T-helper 2 cell treated with Interferon-gamma antibody and Interleukin-4, amounts not matched to agents 5 μg/mL and 100 μg/mL, for 36 hours (primary cell): Measurements from ENCODE around the gene HMSD.
A peak's percentile ranks its signal among the peaks of the same experiment; 100 is the strongest.
"Not testable (repeated sequence)": the region's sequence is repeated elsewhere in the genome, so short reads cannot be mapped to it uniquely, and the experiment has no call there.

ENCODE experiments used
- DNase-seq: peaks from one replicate; pipeline ENCODE4 v3.0.0; 2021; ENCODE audit warnings: low spot score
- H3K27ac Mint-ChIP-seq: one replicate; pipeline ENCODE4 v1.8.0; 2021; ENCODE audit warnings: mild to moderate bottlenecking, mixed read lengths
- H3K27me3 Mint-ChIP-seq: one replicate; pipeline ENCODE4 v1.8.0; 2021; ENCODE audit warnings: low read depth, mixed read lengths
- H3K36me3 Mint-ChIP-seq: one replicate; pipeline ENCODE4 v1.8.0; 2021; ENCODE audit warnings: low read depth, mixed read lengths
- H3K4me1 Mint-ChIP-seq: one replicate; pipeline ENCODE4 v1.8.0; 2021; ENCODE audit warnings: low read depth, mixed read lengths
- H3K4me3 Mint-ChIP-seq: one replicate; pipeline ENCODE4 v1.8.0; 2022; ENCODE audit warnings: mild to moderate bottlenecking, moderate library complexity, mixed read lengths
- H3K9me3 Mint-ChIP-seq: one replicate; pipeline ENCODE4 v1.8.0; 2021; ENCODE audit warnings: mixed read lengths

HMSD gene, protein sequence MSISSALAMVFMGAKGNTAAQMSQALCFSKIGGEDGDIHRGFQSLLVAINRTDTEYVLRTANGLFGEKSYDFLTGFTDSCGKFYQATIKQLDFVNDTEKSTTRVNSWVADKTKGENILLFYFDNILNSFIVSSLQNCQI

DNA sequence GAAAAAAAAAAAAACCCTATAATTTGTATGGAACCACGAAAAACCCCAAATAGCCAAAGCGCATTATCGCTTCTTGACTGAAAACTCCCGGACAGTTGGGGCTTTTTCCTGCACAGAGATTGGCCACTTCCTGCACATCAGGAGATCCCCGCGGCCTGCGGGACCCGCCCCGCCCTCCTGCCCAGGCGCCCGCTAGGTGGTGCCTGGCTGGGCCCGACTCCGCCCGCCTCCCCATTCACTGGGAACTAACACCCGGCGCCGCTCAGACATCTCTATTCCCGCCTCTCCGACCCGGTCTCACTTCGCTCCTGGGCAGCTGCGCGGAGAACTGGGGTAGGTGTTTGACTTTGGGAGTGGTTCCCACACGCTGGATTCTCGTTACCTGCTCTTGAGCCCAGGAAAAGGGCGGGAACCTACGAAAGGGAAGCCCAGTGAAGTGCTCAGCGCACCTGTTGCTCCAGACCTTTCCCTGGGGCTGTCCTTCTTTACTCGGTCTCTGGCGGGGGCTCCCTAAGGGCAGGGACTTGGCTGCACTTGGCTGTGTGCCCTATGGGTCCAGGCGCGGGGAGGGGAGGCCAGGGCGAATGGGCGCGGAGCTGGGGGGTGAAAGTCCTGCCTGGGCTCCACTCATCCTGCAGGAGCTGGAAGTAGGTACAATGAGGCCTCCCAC lies at the start of gene HMSD:
TSS of gene HMSD (plus strand) at position 234 of the 670 bp plus-strand sequence. CDS start 4,155 bp downstream, outside the sequence.
- Mint-ChIP-seq H3K4me1 (peaks cover 23% of the 10 kb centered on the region), H3K4me3 (peak within 1 kb of the TSS; percentile 62), H3K27me3 (peaks cover 15% of the 10 kb centered on the region), H3K27ac (no peak within 1 kb of the TSS), H3K36me3 (no peaks in the 10 kb centered on the region), H3K9me3 (no peaks in the 10 kb centered on the region)
- DNase-seq = peak; percentile 80

DNA sequence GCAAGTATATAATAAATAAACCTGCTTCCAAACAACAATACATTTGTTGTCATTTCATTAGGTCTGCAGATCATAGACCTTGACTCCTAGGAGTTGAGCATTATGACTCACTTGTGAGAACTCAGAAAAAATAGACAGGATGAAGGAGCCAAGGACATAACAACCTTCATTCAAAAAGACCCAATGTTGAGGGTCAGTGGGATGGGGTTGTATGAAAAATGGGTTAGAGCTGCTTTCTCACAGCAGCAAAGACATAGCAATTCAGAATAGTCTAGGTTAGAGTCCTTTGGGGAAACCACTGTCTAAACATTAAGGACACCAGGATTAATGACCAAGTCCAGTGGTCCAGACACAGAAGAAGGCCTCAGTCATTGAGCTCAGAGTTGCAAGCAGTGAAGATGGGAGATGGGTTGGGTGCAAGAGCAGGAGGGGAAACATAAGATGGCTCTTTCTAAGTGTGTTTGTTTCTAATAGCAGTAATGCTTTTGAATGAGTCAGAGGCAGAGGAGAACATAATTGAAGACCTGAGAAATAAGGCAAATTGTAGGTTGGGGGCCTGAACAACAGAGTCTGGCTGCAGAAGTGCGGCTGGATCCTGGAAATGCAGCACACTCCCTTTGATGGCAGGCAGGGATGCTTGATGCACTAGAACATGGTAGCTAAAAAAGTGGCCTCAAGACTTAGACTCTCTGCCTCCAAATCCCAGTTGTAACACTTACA lies 45.1 kb upstream of the HMSD start:
- Mint-ChIP-seq H3K36me3 (no peaks in the 10 kb centered on the region), H3K4me3 (no peak overlapping the region), H3K9me3 (no peaks in the 10 kb centered on the region), H3K27ac (no peak overlapping the region), H3K27me3 (peaks cover 5% of the 10 kb centered on the region), H3K4me1 (no peaks in the 10 kb centered on the region)
- no peak for DNase-seq

DNA sequence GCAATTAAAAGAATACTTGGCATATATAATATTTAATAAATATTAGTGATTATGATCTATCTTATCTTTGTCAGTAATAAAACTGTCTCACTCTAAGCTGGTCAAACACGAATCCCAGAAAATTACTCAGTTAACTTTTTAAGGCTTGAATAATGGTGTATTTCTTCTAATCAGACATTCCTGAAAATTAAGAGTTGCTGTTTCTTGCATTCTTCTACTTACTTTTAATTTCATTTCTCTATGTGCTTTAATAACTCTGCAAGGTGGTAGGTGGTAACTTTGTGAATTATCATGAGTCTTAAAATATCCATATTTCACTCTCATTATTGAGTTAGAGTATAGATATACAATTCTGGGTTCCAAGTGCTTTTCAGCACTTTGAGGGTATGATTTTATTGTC lies 44.4 kb upstream of the HMSD start:
- Mint-ChIP-seq H3K4me3 (no peak overlapping the region), H3K27me3 (peaks cover 5% of the 10 kb centered on the region), H3K27ac (no peak overlapping the region), H3K36me3 (no peaks in the 10 kb centered on the region), H3K9me3 (no peaks in the 10 kb centered on the region), H3K4me1 (no peaks in the 10 kb centered on the region)
- DNase-seq = no peak

DNA sequence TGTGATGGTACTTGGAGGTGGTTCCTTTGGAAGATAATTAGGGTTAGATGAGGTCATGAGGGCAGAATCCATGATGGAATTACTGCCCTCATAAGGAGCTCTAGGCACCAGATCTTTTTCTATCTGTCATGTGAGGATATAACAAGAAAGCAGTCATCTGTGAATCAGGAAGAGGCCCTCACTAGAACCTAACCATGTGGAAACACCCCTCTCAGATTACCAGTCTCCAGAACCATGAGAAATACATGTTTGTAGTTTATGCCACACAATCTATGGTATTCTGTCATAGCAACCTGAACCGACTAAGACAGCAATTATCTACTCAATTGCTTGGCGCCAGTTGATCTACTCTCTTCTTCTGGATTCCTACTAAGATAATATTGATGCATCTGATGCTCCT lies 43.7 kb upstream of the HMSD start:
- Mint-ChIP-seq H3K4me3 (no peak overlapping the region), H3K9me3 (no peaks in the 10 kb centered on the region), H3K27ac (no peak overlapping the region), H3K27me3 (peaks cover 5% of the 10 kb centered on the region), H3K4me1 (no peaks in the 10 kb centered on the region), H3K36me3 (no peaks in the 10 kb centered on the region)
- no peak for DNase-seq

DNA sequence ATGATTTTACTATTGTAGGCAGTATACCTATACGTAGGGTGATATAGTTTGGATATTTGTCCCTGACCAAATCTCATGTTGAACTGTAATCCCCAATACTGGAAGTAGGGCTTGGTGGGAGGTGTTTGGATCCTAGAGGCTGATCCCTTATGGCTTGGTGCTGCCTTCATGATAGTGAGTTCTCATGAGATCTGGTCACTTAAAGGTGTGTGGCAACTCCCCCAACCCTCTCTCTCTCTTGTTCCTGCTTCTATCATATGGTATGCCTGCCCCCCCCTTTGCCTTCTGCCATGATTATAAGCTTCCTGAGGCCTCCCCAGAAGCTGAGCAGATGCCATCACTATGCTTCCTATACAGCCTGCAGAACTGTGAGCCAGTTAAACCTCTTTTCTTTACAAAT lies 43.0 kb upstream of the HMSD start:
- no peaks in the 10 kb centered on the region for H3K36me3 Mint-ChIP-seq
- no peaks in the 10 kb centered on the region for H3K9me3 Mint-ChIP-seq
- DNase-seq = no peak
- H3K4me1 Mint-ChIP-seq = no peaks in the 10 kb centered on the region
- no peak overlapping the region for H3K4me3 Mint-ChIP-seq
- peaks cover 5% of the 10 kb centered on the region for H3K27me3 Mint-ChIP-seq
- no peak overlapping the region for H3K27ac Mint-ChIP-seq

DNA sequence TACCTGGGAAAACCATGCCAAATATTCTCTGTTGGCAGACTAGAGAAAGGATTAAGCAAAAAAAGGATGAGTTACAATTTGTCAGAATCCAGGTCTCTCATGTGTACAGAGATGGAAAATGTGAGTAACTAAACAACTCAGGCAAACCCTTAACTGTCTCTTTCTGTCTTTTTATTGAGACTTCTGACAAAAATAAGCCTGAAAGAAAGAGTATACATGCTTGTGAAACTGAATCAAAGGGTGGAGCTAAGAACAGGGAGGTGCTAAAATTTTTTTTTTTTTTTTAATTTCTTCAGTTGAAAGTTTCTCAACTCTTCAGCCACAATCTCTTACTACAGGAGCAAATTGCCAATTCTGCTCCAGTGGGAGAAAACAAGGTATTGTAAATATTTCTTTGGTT lies 41.4 kb upstream of the HMSD start, which contains the start of gene SERPINB10:
TSS of gene SERPINB10 (plus strand) at position 295 of the 400 bp plus-strand sequence. CDS start 7,553 bp downstream, outside the sequence.
- no peak within 1 kb of the TSS for H3K4me3 Mint-ChIP-seq
- no peaks in the 10 kb centered on the region for H3K36me3 Mint-ChIP-seq
- no peaks in the 10 kb centered on the region for H3K4me1 Mint-ChIP-seq
- no peak for DNase-seq
- no peak within 1 kb of the TSS for H3K27ac Mint-ChIP-seq
- H3K9me3 Mint-ChIP-seq = no peaks in the 10 kb centered on the region
- peaks cover 10% of the 10 kb centered on the region for H3K27me3 Mint-ChIP-seq

DNA sequence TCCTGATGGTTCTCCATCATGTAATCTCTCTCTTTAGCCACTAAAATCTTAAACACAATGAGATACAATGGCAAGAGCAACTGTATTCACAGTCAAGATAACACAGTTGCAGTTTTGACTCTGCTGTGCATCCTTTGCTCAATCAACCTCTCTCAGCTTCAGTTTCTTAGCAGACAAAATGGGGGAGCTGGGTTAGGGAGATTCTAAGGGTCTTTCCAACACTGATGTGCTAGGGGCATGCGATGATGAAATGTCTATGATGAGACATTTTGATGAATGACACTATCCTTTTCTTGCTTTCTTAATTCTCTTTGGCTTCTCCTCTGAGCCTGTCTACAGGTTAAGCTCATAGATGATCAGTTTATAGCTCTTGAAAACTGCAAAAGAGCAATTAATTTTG lies 40.2 kb upstream of the HMSD start:
- Mint-ChIP-seq H3K36me3 (no peaks in the 10 kb centered on the region), H3K9me3 (no peaks in the 10 kb centered on the region), H3K27me3 (peaks cover 7% of the 10 kb centered on the region), H3K4me3 (no peak overlapping the region), H3K4me1 (no peaks in the 10 kb centered on the region), H3K27ac (no peak overlapping the region)
- DNase-seq = no peak

DNA sequence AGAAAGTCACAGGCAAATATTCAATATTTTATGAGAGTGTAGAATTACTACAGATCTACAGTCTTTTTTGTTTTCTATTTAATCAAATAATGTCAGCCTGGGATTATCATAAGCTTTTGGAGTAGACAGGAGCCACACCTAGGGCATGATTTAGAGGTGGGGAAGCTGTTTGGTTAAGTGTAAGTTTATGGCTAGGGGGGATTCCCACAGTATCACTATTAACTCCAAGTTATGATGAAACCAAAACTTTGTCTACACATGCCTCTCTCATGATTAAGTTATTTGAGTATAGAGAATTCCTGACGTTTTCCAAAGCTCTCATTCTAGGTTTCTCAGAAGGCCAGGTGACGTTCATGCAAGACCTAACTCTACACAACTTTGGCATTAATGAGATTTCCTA lies 39.2 kb upstream of the HMSD start:
- no peaks in the 10 kb centered on the region for H3K4me1 Mint-ChIP-seq
- no peak overlapping the region for H3K4me3 Mint-ChIP-seq
- H3K36me3 Mint-ChIP-seq = no peaks in the 10 kb centered on the region
- peaks cover 7% of the 10 kb centered on the region for H3K27me3 Mint-ChIP-seq
- H3K27ac Mint-ChIP-seq = no peak overlapping the region
- no peak for DNase-seq
- no peaks in the 10 kb centered on the region for H3K9me3 Mint-ChIP-seq

DNA sequence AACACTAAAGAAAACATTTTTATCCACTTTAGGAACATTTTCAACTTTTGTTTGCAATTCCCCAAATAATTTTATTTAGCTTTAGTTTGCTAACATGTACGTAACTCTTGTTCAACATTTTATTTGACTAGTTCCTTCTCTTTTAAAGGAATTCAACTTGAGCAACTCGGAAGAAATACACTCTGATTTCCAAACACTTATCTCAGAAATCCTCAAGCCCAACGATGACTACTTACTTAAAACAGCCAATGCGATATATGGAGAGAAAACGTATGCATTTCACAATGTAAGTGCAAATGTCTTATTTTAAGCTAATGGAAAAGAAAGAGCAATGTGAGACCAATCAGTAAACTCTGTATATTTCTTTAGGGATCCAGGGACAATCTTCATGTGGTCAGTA lies 31.3 kb upstream of the HMSD start:
- Mint-ChIP-seq H3K9me3 (no peaks in the 10 kb centered on the region), H3K27ac (no peak overlapping the region), H3K4me1 (no peaks in the 10 kb centered on the region), H3K4me3 (no peak overlapping the region), H3K36me3 (no peaks in the 10 kb centered on the region), H3K27me3 (peaks cover 11% of the 10 kb centered on the region)
- DNase-seq = no peak

DNA sequence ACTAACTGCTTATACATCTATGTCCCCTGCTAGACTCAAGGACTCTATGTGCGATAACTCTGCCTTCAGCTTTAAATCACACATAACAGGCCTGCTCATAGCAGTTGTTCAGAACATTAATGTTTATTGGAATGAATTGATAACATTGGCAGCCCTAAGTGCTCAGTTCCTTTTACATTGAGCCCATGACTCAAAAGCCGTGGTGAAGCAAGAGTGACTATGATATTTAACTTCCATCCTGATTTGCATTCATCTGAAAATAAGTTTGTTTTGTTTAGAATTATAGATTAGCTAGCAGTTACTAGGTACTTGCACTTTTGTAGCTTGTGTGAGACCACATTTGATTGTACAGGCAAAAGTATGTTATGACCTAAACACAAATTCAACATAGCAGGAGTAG lies 27.1 kb upstream of the HMSD start:
- Mint-ChIP-seq H3K4me1 (no peaks in the 10 kb centered on the region), H3K27ac (no peak overlapping the region), H3K4me3 (no peak overlapping the region), H3K27me3 (peaks cover 19% of the 10 kb centered on the region), H3K36me3 (no peaks in the 10 kb centered on the region), H3K9me3 (no peaks in the 10 kb centered on the region)
- no peak for DNase-seq

DNA sequence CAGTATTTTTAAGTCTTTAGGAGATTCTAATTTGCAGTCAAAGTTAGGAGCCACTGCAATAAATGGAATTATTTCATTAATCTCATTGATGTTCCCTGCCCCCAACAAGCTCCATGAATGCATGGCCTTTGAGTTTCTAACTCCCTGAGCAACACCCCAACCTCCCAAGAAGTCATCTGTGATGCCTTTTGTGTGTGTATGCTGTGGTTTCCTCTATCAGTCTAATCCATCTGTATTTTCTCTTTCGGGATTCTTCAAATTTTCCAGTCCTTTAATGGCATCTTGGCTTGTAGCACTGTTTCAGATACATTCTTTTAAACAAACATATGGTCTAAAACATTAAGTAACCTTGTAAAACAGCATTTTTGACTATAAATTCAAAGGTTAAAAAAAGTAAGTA lies 24.6 kb upstream of the HMSD start:
- Mint-ChIP-seq H3K27ac (no peak overlapping the region), H3K27me3 (peaks cover 26% of the 10 kb centered on the region), H3K9me3 (no peaks in the 10 kb centered on the region), H3K36me3 (no peaks in the 10 kb centered on the region), H3K4me1 (no peaks in the 10 kb centered on the region), H3K4me3 (no peak overlapping the region)
- no peak for DNase-seq

DNA sequence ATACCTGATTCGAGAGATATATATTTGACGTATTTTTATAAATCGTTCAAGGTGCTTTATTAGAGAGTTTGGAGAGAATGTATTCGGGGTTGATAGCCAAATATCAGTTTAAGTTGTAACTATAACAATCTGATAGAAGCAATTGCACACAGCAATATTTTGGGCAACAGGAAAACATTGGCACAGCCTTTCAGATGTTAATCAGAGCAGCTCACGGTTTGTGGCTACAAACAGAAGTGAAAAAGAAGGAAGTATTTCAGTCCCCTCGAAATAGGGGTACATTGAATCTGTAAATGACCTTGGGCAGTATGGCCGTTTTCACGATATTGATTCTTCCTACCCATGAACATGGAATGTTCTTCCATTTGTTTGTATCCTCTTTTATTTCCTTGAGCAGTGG lies 20.8 kb upstream of the HMSD start:
- peaks cover 35% of the 10 kb centered on the region for H3K27me3 Mint-ChIP-seq
- no peak overlapping the region for H3K4me3 Mint-ChIP-seq
- no peak overlapping the region for H3K27ac Mint-ChIP-seq
- H3K4me1 Mint-ChIP-seq = no peaks in the 10 kb centered on the region
- no peak for DNase-seq
- H3K9me3 Mint-ChIP-seq = no peaks in the 10 kb centered on the region
- H3K36me3 Mint-ChIP-seq = no peaks in the 10 kb centered on the region

DNA sequence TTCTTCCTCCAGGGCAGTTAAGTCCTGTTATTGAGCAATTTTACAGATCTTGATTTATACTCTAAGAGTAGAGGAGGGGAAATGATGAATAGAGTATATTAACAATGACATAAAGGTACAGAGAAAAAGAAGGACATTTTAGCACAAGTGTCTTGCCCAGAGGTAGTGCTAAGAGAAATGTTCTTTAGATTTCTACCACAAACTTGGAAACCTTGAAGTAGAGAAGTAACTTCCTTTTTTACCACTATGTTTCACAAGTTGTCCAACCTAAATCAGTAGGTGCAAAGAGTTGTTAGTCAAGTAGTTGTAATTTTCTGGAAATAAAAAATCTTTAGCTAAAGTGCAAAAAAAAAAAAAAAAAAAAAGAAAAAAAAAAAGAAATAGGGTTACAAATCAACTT lies 19.7 kb upstream of the HMSD start:
- H3K4me3 Mint-ChIP-seq, H3K4me1 Mint-ChIP-seq, H3K36me3 Mint-ChIP-seq, DNase-seq, H3K27ac Mint-ChIP-seq, H3K9me3 Mint-ChIP-seq: not testable (repeated sequence)
- H3K27me3 Mint-ChIP-seq = peaks cover 36% of the 10 kb centered on the region

DNA sequence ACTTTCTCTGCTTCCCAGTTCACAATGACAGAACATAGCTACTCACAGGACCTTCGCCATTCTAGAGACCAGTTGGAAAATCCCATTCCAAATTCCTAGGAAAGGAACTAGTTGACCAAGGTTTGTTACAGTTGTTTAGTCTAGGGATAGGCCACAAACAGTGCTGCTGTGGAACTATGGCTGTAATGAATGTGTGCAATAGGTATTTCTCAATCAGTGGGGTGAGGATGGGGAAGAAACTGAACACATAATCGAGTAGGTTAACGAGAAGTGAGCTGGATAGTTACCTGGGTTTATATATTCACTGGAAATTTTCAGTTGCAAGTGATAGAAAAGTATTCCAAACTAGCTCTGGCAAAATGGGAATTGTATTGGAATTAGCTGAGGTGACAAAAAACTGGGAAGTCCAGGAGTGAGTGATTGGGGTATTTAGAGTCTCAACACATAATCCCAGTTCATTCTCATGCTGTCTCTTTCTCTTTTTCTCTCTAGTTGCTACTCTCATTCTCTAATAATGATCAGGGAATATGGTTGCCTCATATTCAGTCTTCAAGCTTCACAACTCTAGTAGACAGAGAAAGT lies 18.2 kb upstream of the HMSD start:
- no peaks in the 10 kb centered on the region for H3K9me3 Mint-ChIP-seq
- H3K27ac Mint-ChIP-seq = no peak overlapping the region
- no peaks in the 10 kb centered on the region for H3K36me3 Mint-ChIP-seq
- H3K4me3 Mint-ChIP-seq = no peak overlapping the region
- DNase-seq = no peak
- no peaks in the 10 kb centered on the region for H3K4me1 Mint-ChIP-seq
- peaks cover 38% of the 10 kb centered on the region for H3K27me3 Mint-ChIP-seq
